A549 (cell line): ENCODE measurements around the gene CDK4.

ENCODE experiments used
- CHD2 ChIP-seq: fragments of 150-350 bp; IDR thresholded peaks from 2 replicates; pipeline ENCODE4 v1.6.1; 2014; ENCODE audit warnings: low read length; ENCODE audit not compliant: partially characterized antibody
- CTCF ChIP-seq: fragments of >200 bp; sonication (Bioruptor Twin); formaldehyde crosslinking; IDR thresholded peaks from 3 replicates; pipeline ENCODE4 v1.5.1; 2016
- EP300 ChIP-seq, 2 experiments: fragments of >200 bp; sonication (Bioruptor Twin); formaldehyde crosslinking; IDR thresholded peaks; 2 replicates in 1 of 2; 3 replicates in 1 of 2; pipeline ENCODE4 v1.6.1; 2016 to 2017
- ESRRA ChIP-seq: fragments of 150-350 bp; IDR thresholded peaks from 2 replicates; pipeline ENCODE4 v1.6.1; 2014; ENCODE audit warnings: mild to moderate bottlenecking, low read length, borderline replicate concordance
- POLR2A ChIP-seq: IDR thresholded peaks from 2 replicates; pipeline ENCODE4 v1.6.1; 2012; ENCODE audit warnings: mild to moderate bottlenecking, low read length
- USF2 ChIP-seq: fragments of 450-650 bp; IDR thresholded peaks from 2 replicates; pipeline ENCODE4 v1.6.1; 2014; ENCODE audit warnings: antibody characterized with exemption

GRCh38 chr12:57724003-57724935 is 27.8 kb downstream of the CDK4 start:
- TF ChIP-seq POLR2A (no peak), CTCF (no peak), USF2 (no peak), EP300 (IDR thresholded peaks at IDR 0.05) (no peak), ESRRA (no peak), CHD2 (no peak)
